T-helper 17 cell (primary cell): ENCODE results near the gene SEC14L2. TPM values are rescaled to one million over a fixed set of nuclear protein-coding genes. Genes with fewer than 3 reads are reported as not detected.
"Not testable (repeated sequence)": the region's sequence is repeated elsewhere in the genome, so short reads cannot be mapped to it uniquely, and the experiment has no call there.

ENCODE experiments used
- ATAC-seq: fragments of 150-1000 bp; cut with Tn5 transposase; 2 replicates; pipeline ENCODE4 v1.10.0; 2021; ENCODE audit warnings: mild to moderate bottlenecking, moderate library complexity
- DNase-seq, 3 donors: peaks; one replicate each; pipeline versions ENCODE4 v3.0.0 to v3.0.0-alpha.2; 2020 to 2021
- H3K9me3 ChIP-seq: one replicate; pipeline ENCODE4 v1.7.0; 2013; ENCODE audit warnings: low read length, mild to moderate bottlenecking; ENCODE audit not compliant: control insufficient read depth, poor library complexity, severe bottlenecking
- H3K27ac Mint-ChIP-seq: one replicate; pipeline ENCODE4 v1.8.0; 2022; ENCODE audit warnings: mild to moderate bottlenecking, moderate library complexity, mixed read lengths
- H3K27me3 Mint-ChIP-seq: one replicate; pipeline ENCODE4 v1.8.0; 2022; ENCODE audit warnings: mixed read lengths
- H3K36me3 Mint-ChIP-seq: one replicate; pipeline ENCODE4 v1.8.0; 2022; ENCODE audit warnings: low read depth, mixed read lengths
- H3K4me1 Mint-ChIP-seq: one replicate; pipeline ENCODE4 v1.8.0; 2022; ENCODE audit warnings: mild to moderate bottlenecking, mixed read lengths
- H3K4me3 Mint-ChIP-seq: one replicate; pipeline ENCODE4 v1.8.0; 2022; ENCODE audit warnings: mild to moderate bottlenecking, moderate library complexity, mixed read lengths
- total RNA-seq, 4 donors: library from RNA in 2 of 4; stranded (reverse) in 2 of 4; gene quantifications; one replicate each; pipeline ENCODE4 v1.2.3 and lab custom pipeline; 2022 to 2026

SEC14L2 gene
- total RNA-seq, 2 donors from 2014 or later = 37.2 to 62.6 TPM

GRCh38 chr22:30386608-30386959 is 10.2 kb upstream of the SEC14L2 start:
- no peaks in the 10 kb centered on the region for H3K9me3 ChIP-seq
- H3K4me3 Mint-ChIP-seq = peak overlapping the region; percentile 81
- H3K27ac Mint-ChIP-seq = no peak overlapping the region
- peaks cover 11% of the 10 kb centered on the region for H3K4me1 Mint-ChIP-seq
- peaks cover 4% of the 10 kb centered on the region for H3K27me3 Mint-ChIP-seq
- no peak for DNase-seq
- H3K36me3 Mint-ChIP-seq = no peaks in the 10 kb centered on the region
- no peak for ATAC-seq

- Mint-ChIP-seq H3K27me3 (peaks cover 5% of the 10 kb centered on the region), H3K27ac (no peak within 1 kb of the TSS), H3K4me1 (peaks cover 11% of the 10 kb centered on the region), H3K36me3 (no peaks in the 10 kb centered on the region), H3K4me3 (peak within 1 kb of the TSS; percentile 81)
- ATAC-seq (peak; percentile 90), DNase-seq (peak; percentile 79 to 85 (median 82))
- H3K9me3 ChIP-seq = no peaks in the 10 kb centered on the region
Measured at GRCh38 chr22:30386960-30387827, 9.6 kb upstream of the SEC14L2 start, which contains the start of gene RNF215. Gene RNF215 (minus strand): TSS chr22:30387411. CDS start chr22:30387313, 98 bp downstream.

- peak overlapping the region; percentile 98 for H3K27ac Mint-ChIP-seq
- peaks cover 17% of the 10 kb centered on the region for H3K4me1 Mint-ChIP-seq
- peaks cover 5% of the 10 kb centered on the region for H3K27me3 Mint-ChIP-seq
- H3K36me3 Mint-ChIP-seq = no peaks in the 10 kb centered on the region
- H3K4me3 Mint-ChIP-seq = no peak overlapping the region
- ATAC-seq (peak; percentile 72), DNase-seq (peak; percentile 59 to 69 (median 64))
- no peaks in the 10 kb centered on the region for H3K9me3 ChIP-seq
Measured at GRCh38 chr22:30390974-30391691, 5.7 kb upstream of the SEC14L2 start.

GRCh38 chr22:30392661-30393321 is 4.0 kb upstream of the SEC14L2 start:
- Mint-ChIP-seq H3K4me1 (peaks cover 22% of the 10 kb centered on the region), H3K36me3 (no peaks in the 10 kb centered on the region), H3K27ac (no peak overlapping the region), H3K27me3 (peaks cover 5% of the 10 kb centered on the region), H3K4me3 (no peak overlapping the region)
- no peak for ATAC-seq
- no peak for DNase-seq
- no peaks in the 10 kb centered on the region for H3K9me3 ChIP-seq

- no peaks in the 10 kb centered on the region for H3K9me3 ChIP-seq
- ATAC-seq (no peak), DNase-seq (no peak)
- no peaks in the 10 kb centered on the region for H3K36me3 Mint-ChIP-seq
- H3K27me3 Mint-ChIP-seq = peaks cover 5% of the 10 kb centered on the region
- H3K27ac Mint-ChIP-seq = peak overlapping the region; percentile 78
- no peak overlapping the region for H3K4me3 Mint-ChIP-seq
- peaks cover 27% of the 10 kb centered on the region for H3K4me1 Mint-ChIP-seq
Measured at GRCh38 chr22:30393322-30393680, 3.5 kb upstream of the SEC14L2 start.

- H3K4me1 Mint-ChIP-seq = peaks cover 33% of the 10 kb centered on the region
- peak overlapping the region; percentile 78 for H3K27ac Mint-ChIP-seq
- no peak for ATAC-seq
Measured at GRCh38 chr22:30393885-30394284, 2.9 kb upstream of the SEC14L2 start.

GRCh38 chr22:30397656-30398635 is 1.1 kb downstream of the SEC14L2 start:
- ATAC-seq (peak; percentile 2), DNase-seq (no peak)
- peak overlapping the region; percentile 77 for H3K27ac Mint-ChIP-seq
- no peaks in the 10 kb centered on the region for H3K36me3 Mint-ChIP-seq
- no peaks in the 10 kb centered on the region for H3K27me3 Mint-ChIP-seq
- H3K4me1 Mint-ChIP-seq = peaks cover 33% of the 10 kb centered on the region
- no peaks in the 10 kb centered on the region for H3K9me3 ChIP-seq
- peak overlapping the region; percentile 87 for H3K4me3 Mint-ChIP-seq

More at GRCh38 chr22:30393885-30394284, 2.9 kb upstream of the SEC14L2 start:
- no peak for DNase-seq
- Mint-ChIP-seq H3K4me3 (no peak overlapping the region), H3K27me3 (peaks cover 5% of the 10 kb centered on the region), H3K36me3 (no peaks in the 10 kb centered on the region)
- no peaks in the 10 kb centered on the region for H3K9me3 ChIP-seq

- H3K4me1 Mint-ChIP-seq = peaks cover 30% of the 10 kb centered on the region
- DNase-seq (no peak), ATAC-seq (no peak)
- H3K9me3 ChIP-seq = no peaks in the 10 kb centered on the region
- H3K4me3 Mint-ChIP-seq = peak overlapping the region; percentile 63
- H3K27me3 Mint-ChIP-seq = no peaks in the 10 kb centered on the region
- H3K27ac Mint-ChIP-seq = peak overlapping the region; percentile 77
- no peaks in the 10 kb centered on the region for H3K36me3 Mint-ChIP-seq
Measured at GRCh38 chr22:30398685-30399680, 2.2 kb downstream of the SEC14L2 start.

- DNase-seq = no peak
- Mint-ChIP-seq H3K4me3 (no peak overlapping the region), H3K36me3 (no peaks in the 10 kb centered on the region), H3K27me3 (no peaks in the 10 kb centered on the region), H3K27ac (peak overlapping the region; percentile 77), H3K4me1 (peaks cover 30% of the 10 kb centered on the region)
- ATAC-seq = no peak
- no peaks in the 10 kb centered on the region for H3K9me3 ChIP-seq
Measured at GRCh38 chr22:30399718-30400117, 2.9 kb downstream of the SEC14L2 start.

- Mint-ChIP-seq H3K4me1 (peaks cover 33% of the 10 kb centered on the region), H3K36me3 (no peaks in the 10 kb centered on the region), H3K27ac (no peak overlapping the region), H3K27me3 (no peaks in the 10 kb centered on the region), H3K4me3 (no peak overlapping the region)
- DNase-seq = no peak
- ATAC-seq = no peak
- no peaks in the 10 kb centered on the region for H3K9me3 ChIP-seq
Measured at GRCh38 chr22:30400159-30400558, 3.3 kb downstream of the SEC14L2 start.

GRCh38 chr22:30401024-30401423 is 4.2 kb downstream of the SEC14L2 start:
- H3K9me3 ChIP-seq, H3K27ac Mint-ChIP-seq, DNase-seq, H3K36me3 Mint-ChIP-seq, H3K27me3 Mint-ChIP-seq, H3K4me3 Mint-ChIP-seq, ATAC-seq: not testable (repeated sequence)
- H3K4me1 Mint-ChIP-seq = peaks cover 32% of the 10 kb centered on the region
